NB4 (cell line): ENCODE measurements around the gene PAX5.

Experiments
- DNase-seq: peaks from one replicate; pipeline ENCODE4 v3.0.0; 2010; ENCODE audit warnings: low read depth
- H3K4me3 ChIP-seq: one replicate; pipeline ENCODE4 v1.5.1; 2011; ENCODE audit warnings: mild to moderate bottlenecking, low read depth, low read length, moderate library complexity
- MYC ChIP-seq: IDR thresholded peaks from 2 replicates; pipeline ENCODE4 v1.6.1; 2011; ENCODE audit warnings: low read depth, low read length
- POLR2A ChIP-seq: IDR thresholded peaks from 2 replicates; pipeline ENCODE4 v1.6.1; 2011; ENCODE audit warnings: mild to moderate bottlenecking; ENCODE audit not compliant: insufficient read length; ENCODE audit errors: extremely low read depth
- TF ChIP-seq, protein P1 (sequence below): IDR thresholded peaks from 2 replicates; pipeline ENCODE4 v1.6.1; 2011; ENCODE audit warnings: low read depth, low read length
- TF ChIP-seq, protein P2 (sequence below): IDR thresholded peaks from one replicate; pipeline ENCODE4 v1.5.1; 2012; ENCODE audit warnings: low read depth, low read length

PAX5 gene

DNA sequence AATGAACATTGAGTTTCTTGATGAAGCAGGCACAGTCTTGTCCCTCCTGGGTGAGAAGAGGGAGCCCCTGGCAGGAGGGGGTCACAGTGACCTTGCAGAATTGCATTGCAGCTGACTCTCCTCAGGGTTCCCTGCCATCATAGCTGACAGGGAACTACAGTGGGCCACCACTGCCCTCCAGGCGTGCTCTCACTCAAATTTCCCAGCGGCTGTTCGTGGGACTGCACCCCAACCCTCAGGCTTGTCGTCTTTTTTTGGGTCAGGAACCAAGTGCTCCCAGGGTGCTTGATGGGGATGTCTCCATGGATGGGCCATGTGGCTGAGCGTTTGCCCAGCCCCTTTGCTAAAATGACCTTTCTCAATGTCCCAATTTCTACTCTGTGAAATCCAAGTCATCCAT is 245.5 kb downstream of the PAX5 start:
- no peak overlapping the region for H3K4me3 ChIP-seq
- TF ChIP-seq MYC = no peak
- TF ChIP-seq, protein P1, sequence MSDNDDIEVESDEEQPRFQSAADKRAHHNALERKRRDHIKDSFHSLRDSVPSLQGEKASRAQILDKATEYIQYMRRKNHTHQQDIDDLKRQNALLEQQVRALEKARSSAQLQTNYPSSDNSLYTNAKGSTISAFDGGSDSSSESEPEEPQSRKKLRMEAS = no peak
- TF ChIP-seq POLR2A = no peak
- TF ChIP-seq, protein P2, sequence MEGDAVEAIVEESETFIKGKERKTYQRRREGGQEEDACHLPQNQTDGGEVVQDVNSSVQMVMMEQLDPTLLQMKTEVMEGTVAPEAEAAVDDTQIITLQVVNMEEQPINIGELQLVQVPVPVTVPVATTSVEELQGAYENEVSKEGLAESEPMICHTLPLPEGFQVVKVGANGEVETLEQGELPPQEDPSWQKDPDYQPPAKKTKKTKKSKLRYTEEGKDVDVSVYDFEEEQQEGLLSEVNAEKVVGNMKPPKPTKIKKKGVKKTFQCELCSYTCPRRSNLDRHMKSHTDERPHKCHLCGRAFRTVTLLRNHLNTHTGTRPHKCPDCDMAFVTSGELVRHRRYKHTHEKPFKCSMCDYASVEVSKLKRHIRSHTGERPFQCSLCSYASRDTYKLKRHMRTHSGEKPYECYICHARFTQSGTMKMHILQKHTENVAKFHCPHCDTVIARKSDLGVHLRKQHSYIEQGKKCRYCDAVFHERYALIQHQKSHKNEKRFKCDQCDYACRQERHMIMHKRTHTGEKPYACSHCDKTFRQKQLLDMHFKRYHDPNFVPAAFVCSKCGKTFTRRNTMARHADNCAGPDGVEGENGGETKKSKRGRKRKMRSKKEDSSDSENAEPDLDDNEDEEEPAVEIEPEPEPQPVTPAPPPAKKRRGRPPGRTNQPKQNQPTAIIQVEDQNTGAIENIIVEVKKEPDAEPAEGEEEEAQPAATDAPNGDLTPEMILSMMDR = no peak
- DNase-seq = no peak

DNA sequence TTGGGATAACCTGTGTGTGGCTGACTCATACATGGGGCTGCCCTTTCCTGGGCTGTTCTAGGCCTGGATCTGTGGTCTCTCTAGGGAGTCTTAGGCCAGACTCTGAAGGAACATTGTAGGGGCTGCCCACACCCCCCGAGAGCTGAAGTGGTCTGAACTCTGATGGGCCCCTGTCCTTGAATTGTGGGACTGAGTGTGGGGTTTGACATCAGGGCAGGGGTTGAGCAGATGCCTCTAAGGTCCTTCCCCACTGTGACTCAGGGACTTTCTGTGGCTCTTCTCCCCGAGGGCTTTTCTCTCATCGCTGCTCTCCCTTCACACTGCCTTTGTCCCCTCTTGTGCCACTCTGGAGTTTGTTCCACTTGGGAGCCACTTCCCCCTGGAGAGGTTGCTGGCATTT is 246.4 kb downstream of the PAX5 start:
- no peak for TF ChIP-seq POLR2A
- TF ChIP-seq, protein P1 = no peak
- TF ChIP-seq MYC = no peak
- TF ChIP-seq, protein P2 = no peak
- H3K4me3 ChIP-seq = no peak overlapping the region
- DNase-seq = no peak
